GM11168 (cell line): ENCODE results near the gene IL1RAPL2.
"Not testable (repeated sequence)": the region's sequence is repeated elsewhere in the genome, so short reads cannot be mapped to it uniquely, and the experiment has no call there.

Experiments
- in situ Hi-C: fragments of 300-500 bp; cut with MboI; formaldehyde crosslinking; loops from one replicate; pipeline ENCODE4 v1.12.0; 2022; ENCODE audit warnings: low sequenced_read_pairs; ENCODE audit not compliant: unreplicated experiment

IL1RAPL2 gene

GRCh38 chrX:105744946-105745345, 1178.9 kb downstream of the IL1RAPL2 start:
- in situ Hi-C loops: no loop called here

- in situ Hi-C loops: no loop called here
These were observed 1179.9 kb downstream of the IL1RAPL2 start for GRCh38 chrX:105745863-105746262.

- in situ Hi-C loops: no loop called here
These were observed 1186.4 kb downstream of the IL1RAPL2 start for GRCh38 chrX:105752338-105752956.

GRCh38 chrX:105753411-105753810, 1187.4 kb downstream of the IL1RAPL2 start:
- in situ Hi-C loops: no loop called here

- in situ Hi-C loops: no loop called here
These were observed 1188.4 kb downstream of the IL1RAPL2 start for GRCh38 chrX:105754286-105754964.

GRCh38 chrX:105755109-105755508, 1189.1 kb downstream of the IL1RAPL2 start:
- in situ Hi-C loops: no loop called here

GRCh38 chrX:105758754-105759153, 1192.8 kb downstream of the IL1RAPL2 start:
- in situ Hi-C loops: no loop called here

GRCh38 chrX:105759598-105759997, 1193.6 kb downstream of the IL1RAPL2 start:
- in situ Hi-C loops: no loop called here

GRCh38 chrX:105765691-105766090, 1199.7 kb downstream of the IL1RAPL2 start:
- in situ Hi-C loops: no loop called here

GRCh38 chrX:105773801-105774200, 1207.8 kb downstream of the IL1RAPL2 start:
- in situ Hi-C loops: no loop called here

GRCh38 chrX:105775679-105776078, 1209.7 kb downstream of the IL1RAPL2 start:
- in situ Hi-C loops: no loop called here

GRCh38 chrX:105781804-105782203, 1215.8 kb downstream of the IL1RAPL2 start:
- in situ Hi-C loops: no loop called here

GRCh38 chrX:105796877-105797276, 1230.9 kb downstream of the IL1RAPL2 start:
- in situ Hi-C loops: not testable (repeated sequence)

- in situ Hi-C loops: no loop called here
These were observed 1237.9 kb downstream of the IL1RAPL2 start for GRCh38 chrX:105803891-105804290.

GRCh38 chrX:105805655-105806054, 1239.7 kb downstream of the IL1RAPL2 start:
- in situ Hi-C loops: not testable (repeated sequence)

GRCh38 chrX:105816517-105816916, 1250.5 kb downstream of the IL1RAPL2 start:
- in situ Hi-C loops: no loop called here
